T follicular helper cell (primary cell): ENCODE measurements around the gene CRCP.
"Not testable (repeated sequence)": the region's sequence is repeated elsewhere in the genome, so short reads cannot be mapped to it uniquely, and the experiment has no call there.

Source experiments
- DNase-seq: peaks from one replicate; pipeline ENCODE4 v3.0.0-alpha.2; 2020; ENCODE audit warnings: low read depth

The CRCP gene

GRCh38 chr7:66108410-66108809 is 6.2 kb upstream of the CRCP start:
- DNase-seq, result not testable (repeated sequence)

GRCh38 chr7:66110856-66111255 is 3.8 kb upstream of the CRCP start:
- no peak for DNase-seq

GRCh38 chr7:66116680-66117420 is 2.2 kb downstream of the CRCP start:
- not testable (repeated sequence) for DNase-seq

GRCh38 chr7:66118603-66119002 is 4.0 kb downstream of the CRCP start:
- no peak for DNase-seq

- no peak for DNase-seq
Observed at GRCh38 chr7:66119245-66119850, 4.7 kb downstream of the CRCP start.

GRCh38 chr7:66123175-66123528 is 8.5 kb downstream of the CRCP start:
- no peak for DNase-seq

- DNase-seq, result not testable (repeated sequence)
Observed at GRCh38 chr7:66124569-66124861, 9.9 kb downstream of the CRCP start.

GRCh38 chr7:66125052-66125694 is 10.5 kb downstream of the CRCP start:
- no peak for DNase-seq

- not testable (repeated sequence) for DNase-seq
Observed at GRCh38 chr7:66125781-66126352, 11.2 kb downstream of the CRCP start.

- DNase-seq, result not testable (repeated sequence)
Observed at GRCh38 chr7:66127172-66127571, 12.5 kb downstream of the CRCP start.

GRCh38 chr7:66138994-66139752 is 24.5 kb downstream of the CRCP start:
- DNase-seq, result no peak

- no peak for DNase-seq
Observed at GRCh38 chr7:66140924-66141323, 26.3 kb downstream of the CRCP start.

GRCh38 chr7:66142334-66142733 is 27.7 kb downstream of the CRCP start:
- DNase-seq, result no peak

- DNase-seq, result no peak
Observed at GRCh38 chr7:66142996-66143395, 28.3 kb downstream of the CRCP start.

- no peak for DNase-seq
Observed at GRCh38 chr7:66143876-66144332, 29.3 kb downstream of the CRCP start.

GRCh38 chr7:66145400-66146104 is 30.9 kb downstream of the CRCP start:
- DNase-seq, result no peak

GRCh38 chr7:66146701-66147100 is 32.1 kb downstream of the CRCP start:
- DNase-seq, result no peak

- not testable (repeated sequence) for DNase-seq
Observed at GRCh38 chr7:66147657-66148056, 33.0 kb downstream of the CRCP start.

GRCh38 chr7:66150471-66150870 is 35.8 kb downstream of the CRCP start:
- DNase-seq, result no peak

- DNase-seq, result no peak
Observed at GRCh38 chr7:66152371-66153191, 37.9 kb downstream of the CRCP start.

- DNase-seq, result no peak
Observed at GRCh38 chr7:66153691-66154090, 39.0 kb downstream of the CRCP start.
